ENCODE data around the gene PCBP3. TPM values are rescaled to one million over a fixed set of nuclear protein-coding genes. Genes with fewer than 3 reads are reported as not detected.

PCBP3 gene
- polyA plus RNA-seq, 1 donor (not counting 4 experiments of a cell fraction or from before 2014, with no cell fraction given): 0.25 TPM

- Histone ChIP-seq H2AFZ (ENCODE audit: control insufficient read depth, low read length) (no peak overlapping the region), H3K36me3 (ENCODE audit: control insufficient read depth in 2 of 2, extremely low read depth in 1 of 2, insufficient read depth in 2 of 2, low read length in 2 of 2) (no peaks in the 10 kb centered on the region), H3K9ac (ENCODE audit: control insufficient read depth, extremely low read depth, insufficient read depth, low read length) (no peak overlapping the region), H3K27ac (ENCODE audit: control insufficient read depth, insufficient read depth, low read length) (no peak overlapping the region), H3K4me1 (ENCODE audit: control insufficient read depth, extremely low read depth, insufficient read depth, low read length) (no peaks in the 10 kb centered on the region), H3K4me3 (ENCODE audit: control insufficient read depth in 2 of 3, extremely low read depth in 1 of 3, insufficient read depth in 2 of 3, low read depth in 1 of 3, low read length in 3 of 3) (no peak overlapping the region), H3K4me2 (ENCODE audit: control insufficient read depth, extremely low read depth, insufficient read depth, low read depth, low read length) (no peak overlapping the region), H3K9me1 (ENCODE audit: control insufficient read depth, extremely low read depth, insufficient read depth, low read length) (no peaks in the 10 kb centered on the region), H3K9me3 (ENCODE audit: control insufficient read depth, low read depth, low read length) (peaks cover 2% of the 10 kb centered on the region), H3K79me2 (ENCODE audit: control insufficient read depth, insufficient read depth, low read length) (no peaks in the 10 kb centered on the region), H3K27me3 (ENCODE audit: control insufficient read depth, extremely low read depth, insufficient read depth, low read length) (no peaks in the 10 kb centered on the region), H4K20me1 (ENCODE audit: control insufficient read depth, extremely low read depth, insufficient read depth, low read length) (no peaks in the 10 kb centered on the region)
- FAIRE-seq (no peak), DNase-seq (ENCODE audit: low read depth, low spot score) (no peak)
- dilution Hi-C loops (cut with MboI; ENCODE audit: extremely low pct_ligation_motif_present, low sequenced_read_pairs): no loop called here
- TF ChIP-seq CTCF (optimal IDR thresholded peaks at IDR 0.05 in 1 of 3, IDR thresholded peaks at IDR 0.05 in 1 of 3, conservative IDR thresholded peaks at IDR 0.05 in 1 of 3; ENCODE audit: extremely low read depth in 1 of 3, insufficient read depth in 2 of 3, low read length in 3 of 3) (no peak), EZH2 (IDR thresholded peaks at IDR 0.05; ENCODE audit: low read length) (no peak)
These were observed 284.6 kb downstream of the PCBP3 start for GRCh38 chr21:45927851-45928850.

GRCh38 chr21:45929449-45929848 lies 285.9 kb downstream of the PCBP3 start:
- DNase-seq (ENCODE audit: low read depth, low spot score): no peak
- dilution Hi-C loops (cut with MboI; ENCODE audit: extremely low pct_ligation_motif_present, low sequenced_read_pairs): no loop called here

More at GRCh38 chr21:45929449-45929848, 285.9 kb downstream of the PCBP3 start:
- no peak overlapping the region for H2AFZ ChIP-seq (ENCODE audit: control insufficient read depth, low read length)
- H3K4me3 ChIP-seq (ENCODE audit: control insufficient read depth in 2 of 3, extremely low read depth in 1 of 3, insufficient read depth in 2 of 3, low read depth in 1 of 3, low read length in 3 of 3): no peak overlapping the region
- H3K9me3 ChIP-seq (ENCODE audit: control insufficient read depth, low read depth, low read length): no peaks in the 10 kb centered on the region
- no peak for FAIRE-seq
- H3K27ac ChIP-seq (ENCODE audit: control insufficient read depth, insufficient read depth, low read length): no peak overlapping the region
- H3K9me1 ChIP-seq (ENCODE audit: control insufficient read depth, extremely low read depth, insufficient read depth, low read length): no peaks in the 10 kb centered on the region
- H3K9ac ChIP-seq (ENCODE audit: control insufficient read depth, extremely low read depth, insufficient read depth, low read length): no peak overlapping the region
- no peak for TF ChIP-seq EZH2 (IDR thresholded peaks at IDR 0.05; ENCODE audit: low read length)
- TF ChIP-seq CTCF (optimal IDR thresholded peaks at IDR 0.05 in 1 of 3, IDR thresholded peaks at IDR 0.05 in 1 of 3, conservative IDR thresholded peaks at IDR 0.05 in 1 of 3; ENCODE audit: extremely low read depth in 1 of 3, insufficient read depth in 2 of 3, low read length in 3 of 3): no peak
- H3K4me1 ChIP-seq (ENCODE audit: control insufficient read depth, extremely low read depth, insufficient read depth, low read length): no peaks in the 10 kb centered on the region
- no peak overlapping the region for H3K4me2 ChIP-seq (ENCODE audit: control insufficient read depth, extremely low read depth, insufficient read depth, low read depth, low read length)
- H3K79me2 ChIP-seq (ENCODE audit: control insufficient read depth, insufficient read depth, low read length): no peaks in the 10 kb centered on the region
- H3K27me3 ChIP-seq (ENCODE audit: control insufficient read depth, extremely low read depth, insufficient read depth, low read length): no peaks in the 10 kb centered on the region
- no peaks in the 10 kb centered on the region for H3K36me3 ChIP-seq (ENCODE audit: control insufficient read depth in 2 of 2, extremely low read depth in 1 of 2, insufficient read depth in 2 of 2, low read length in 2 of 2)
- no peaks in the 10 kb centered on the region for H4K20me1 ChIP-seq (ENCODE audit: control insufficient read depth, extremely low read depth, insufficient read depth, low read length)
